GM19468 (cell line): Measurements from ENCODE around the gene EN2.

Source experiments
- ATAC-seq: cut with Tn5 transposase; IDR thresholded peaks from one replicate; pipeline ENCODE4 v1.9.1; 2021; ENCODE audit warnings: mild to moderate bottlenecking, moderate library complexity, moderate number of reproducible peaks; ENCODE audit not compliant: unreplicated experiment; ENCODE audit errors: extremely low read depth

EN2 gene

GRCh38 chr7:155449869-155450557 is 7.9 kb upstream of the EN2 start:
- ATAC-seq: no peak

GRCh38 chr7:155450558-155450969 is 7.4 kb upstream of the EN2 start:
- no peak for ATAC-seq

GRCh38 chr7:155450970-155451801 is 6.7 kb upstream of the EN2 start:
- no peak for ATAC-seq

- ATAC-seq: no peak
Observed at GRCh38 chr7:155451840-155452239, 6.1 kb upstream of the EN2 start.

- no peak for ATAC-seq
Observed at GRCh38 chr7:155452505-155453295, 5.2 kb upstream of the EN2 start.

GRCh38 chr7:155453296-155454182 is 4.4 kb upstream of the EN2 start:
- ATAC-seq: no peak

GRCh38 chr7:155454183-155455112 is 3.5 kb upstream of the EN2 start:
- ATAC-seq: no peak

GRCh38 chr7:155455132-155455693 is 2.7 kb upstream of the EN2 start:
- no peak for ATAC-seq

- no peak for ATAC-seq
Observed at GRCh38 chr7:155455776-155456737, 1.9 kb upstream of the EN2 start.

GRCh38 chr7:155456738-155457543 is 988 bp upstream of the EN2 start:
- no peak for ATAC-seq

GRCh38 chr7:155457544-155458110 is 302 bp upstream of the EN2 start:
- ATAC-seq: no peak

GRCh38 chr7:155458878-155459699 is 1.2 kb downstream of the EN2 start:
- ATAC-seq: no peak

GRCh38 chr7:155459700-155460461 is 2.0 kb downstream of the EN2 start:
- ATAC-seq: no peak

GRCh38 chr7:155460926-155461613 is 3.1 kb downstream of the EN2 start:
- no peak for ATAC-seq
